Anterior cingulate cortex (tissue), 58 donors: Measurements from ENCODE around the gene PLCH1.
"Not testable (repeated sequence)": the region's sequence is repeated elsewhere in the genome, so short reads cannot be mapped to it uniquely, and the experiment has no call there.

Experiments used
- DNase-seq, 58 donors: peaks; one replicate each; lab custom pipeline; 2025; lab: John Stamatoyannopoulos, UW

PLCH1 gene

GRCh38 chr3:155647206-155647605 is 97.7 kb downstream of the PLCH1 start:
- no peak for DNase-seq

- no peak for DNase-seq
These were observed 98.2 kb downstream of the PLCH1 start for GRCh38 chr3:155646669-155647068.

- DNase-seq, result no peak
These were observed 98.7 kb downstream of the PLCH1 start for GRCh38 chr3:155646128-155646527.

- no peak for DNase-seq
These were observed 101.2 kb downstream of the PLCH1 start for GRCh38 chr3:155643581-155644165.

- DNase-seq, result no peak
These were observed 102.9 kb downstream of the PLCH1 start for GRCh38 chr3:155641956-155642355.

GRCh38 chr3:155640098-155640497 is 104.8 kb downstream of the PLCH1 start:
- DNase-seq, result no peak

- no peak for DNase-seq
These were observed 105.3 kb downstream of the PLCH1 start for GRCh38 chr3:155639462-155640055.

- DNase-seq, result not testable (repeated sequence)
These were observed 106.4 kb downstream of the PLCH1 start for GRCh38 chr3:155638461-155638860.

- DNase-seq, result no peak
These were observed 107.3 kb downstream of the PLCH1 start for GRCh38 chr3:155637567-155637966.

GRCh38 chr3:155635056-155635455 is 109.8 kb downstream of the PLCH1 start:
- DNase-seq, result no peak

GRCh38 chr3:155634121-155634719 is 110.7 kb downstream of the PLCH1 start:
- no peak for DNase-seq

- no peak for DNase-seq
These were observed 113.4 kb downstream of the PLCH1 start for GRCh38 chr3:155631323-155632019.

- DNase-seq, result no peak
These were observed 115.3 kb downstream of the PLCH1 start for GRCh38 chr3:155629556-155629955.

GRCh38 chr3:155629056-155629455 is 115.8 kb downstream of the PLCH1 start:
- DNase-seq, result no peak

GRCh38 chr3:155622647-155623046 is 122.2 kb downstream of the PLCH1 start:
- not testable (repeated sequence) for DNase-seq

GRCh38 chr3:155620552-155620951 is 124.3 kb downstream of the PLCH1 start:
- not testable (repeated sequence) for DNase-seq

- no peak for DNase-seq
These were observed 125.6 kb downstream of the PLCH1 start for GRCh38 chr3:155619118-155619915.

GRCh38 chr3:155618543-155618942 is 126.3 kb downstream of the PLCH1 start:
- DNase-seq, result no peak

- DNase-seq, result no peak
These were observed 127.4 kb downstream of the PLCH1 start for GRCh38 chr3:155617346-155617925.

- DNase-seq, result not testable (repeated sequence)
These were observed 129.7 kb downstream of the PLCH1 start for GRCh38 chr3:155615141-155615540.
